Activated gamma-delta T cell treated with anti-CD3 and anti-CD28 coated beads, Interleukin-2, amount 50 U/mL, for 16 hours (primary cell): ENCODE results near the gene UNK.

Experiments
- DNase-seq: peaks from one replicate; pipeline ENCODE4 v3.0.0-alpha.2; 2020; ENCODE audit warnings: low read depth

The UNK gene

GRCh38 chr17:75874323-75875181 is 89.9 kb downstream of the UNK start:
- DNase-seq = no peak
